ENCODE measurements around the gene DDR1. TPM values are rescaled to one million over a fixed set of nuclear protein-coding genes. Genes with fewer than 3 reads are reported as not detected.
"Not testable (repeated sequence)": the region's sequence is repeated elsewhere in the genome, so short reads cannot be mapped to it uniquely, and the experiment has no call there.

DDR1 gene
- total RNA-seq, 1 experiment from 2014 or later: 95.2 TPM

DNA sequence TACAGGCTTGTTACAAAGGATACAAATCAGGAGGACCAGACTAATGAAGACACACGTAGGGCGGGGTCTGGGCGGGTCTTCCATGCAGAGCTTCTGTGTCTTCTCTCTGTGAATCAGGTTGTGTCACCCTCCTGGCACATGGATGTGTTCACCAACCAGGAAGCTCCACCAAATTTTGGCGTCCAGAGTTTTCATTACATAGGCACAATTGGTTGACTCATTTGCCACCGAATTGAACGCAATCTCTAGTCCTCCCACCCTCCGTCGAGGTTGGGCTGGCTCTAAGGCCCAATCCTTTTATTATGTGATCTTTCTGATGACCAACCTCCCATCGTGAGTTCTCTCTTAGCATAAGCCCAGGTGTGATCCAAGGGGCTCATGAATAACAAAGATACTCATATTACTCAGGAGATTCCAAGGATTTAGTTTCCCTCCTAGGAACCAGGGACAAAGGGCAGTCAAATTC, 36.3 kb upstream of the DDR1 start:
- no peak overlapping the region for H3K27ac ChIP-seq (ENCODE audit: low read length)
- DNase-seq (ENCODE audit: low read depth, low spot score): no peak
- intact Hi-C loops (cut with micrococcal nuclease; ENCODE audit: unreplicated experiment) (no loop called here), in situ Hi-C loops (cut with HindIII; ENCODE audit: low pct_unique_long_range_greater_than_20kb, low sequenced_read_pairs) (no loop called here)
- no peaks in the 10 kb centered on the region for H3K9me3 ChIP-seq (ENCODE audit: control insufficient read depth, insufficient read depth, low read depth, low read length)
- H3K4me3 ChIP-seq (ENCODE audit: low read depth in 2 of 2, low read length in 2 of 2): no peak overlapping the region
- H3K36me3 ChIP-seq (ENCODE audit: control insufficient read depth, insufficient read depth, low read length): no peaks in the 10 kb centered on the region
- no peak for ATAC-seq
- BruUV-seq (replicated peaks): no TSS peak
- H3K4me1 ChIP-seq (ENCODE audit: control insufficient read depth, insufficient read depth, low read length): peaks cover 18% of the 10 kb centered on the region
- H3K27me3 ChIP-seq (ENCODE audit: control insufficient read depth, insufficient read depth, low read length): no peaks in the 10 kb centered on the region
- ChIA-PET CTCF (no interaction called here), POLR2A (interaction anchor here (0.7 kb wide), 1 partner anchor 35 kb away, joined by 4 read pairs; no protein-coding TSS in a partner anchor)
- no peak for TF ChIP-seq TCF7L2 (IDR thresholded peaks at IDR 0.05; ENCODE audit: low read depth, low read length)
- TF ChIP-seq, protein P1, sequence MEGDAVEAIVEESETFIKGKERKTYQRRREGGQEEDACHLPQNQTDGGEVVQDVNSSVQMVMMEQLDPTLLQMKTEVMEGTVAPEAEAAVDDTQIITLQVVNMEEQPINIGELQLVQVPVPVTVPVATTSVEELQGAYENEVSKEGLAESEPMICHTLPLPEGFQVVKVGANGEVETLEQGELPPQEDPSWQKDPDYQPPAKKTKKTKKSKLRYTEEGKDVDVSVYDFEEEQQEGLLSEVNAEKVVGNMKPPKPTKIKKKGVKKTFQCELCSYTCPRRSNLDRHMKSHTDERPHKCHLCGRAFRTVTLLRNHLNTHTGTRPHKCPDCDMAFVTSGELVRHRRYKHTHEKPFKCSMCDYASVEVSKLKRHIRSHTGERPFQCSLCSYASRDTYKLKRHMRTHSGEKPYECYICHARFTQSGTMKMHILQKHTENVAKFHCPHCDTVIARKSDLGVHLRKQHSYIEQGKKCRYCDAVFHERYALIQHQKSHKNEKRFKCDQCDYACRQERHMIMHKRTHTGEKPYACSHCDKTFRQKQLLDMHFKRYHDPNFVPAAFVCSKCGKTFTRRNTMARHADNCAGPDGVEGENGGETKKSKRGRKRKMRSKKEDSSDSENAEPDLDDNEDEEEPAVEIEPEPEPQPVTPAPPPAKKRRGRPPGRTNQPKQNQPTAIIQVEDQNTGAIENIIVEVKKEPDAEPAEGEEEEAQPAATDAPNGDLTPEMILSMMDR (IDR thresholded peaks at IDR 0.05): no peak
- TF ChIP-seq SIN3A (IDR thresholded peaks at IDR 0.05; ENCODE audit: borderline replicate concordance, insufficient read depth, low read depth, low read length): no peak
- TF ChIP-seq, protein P2, sequence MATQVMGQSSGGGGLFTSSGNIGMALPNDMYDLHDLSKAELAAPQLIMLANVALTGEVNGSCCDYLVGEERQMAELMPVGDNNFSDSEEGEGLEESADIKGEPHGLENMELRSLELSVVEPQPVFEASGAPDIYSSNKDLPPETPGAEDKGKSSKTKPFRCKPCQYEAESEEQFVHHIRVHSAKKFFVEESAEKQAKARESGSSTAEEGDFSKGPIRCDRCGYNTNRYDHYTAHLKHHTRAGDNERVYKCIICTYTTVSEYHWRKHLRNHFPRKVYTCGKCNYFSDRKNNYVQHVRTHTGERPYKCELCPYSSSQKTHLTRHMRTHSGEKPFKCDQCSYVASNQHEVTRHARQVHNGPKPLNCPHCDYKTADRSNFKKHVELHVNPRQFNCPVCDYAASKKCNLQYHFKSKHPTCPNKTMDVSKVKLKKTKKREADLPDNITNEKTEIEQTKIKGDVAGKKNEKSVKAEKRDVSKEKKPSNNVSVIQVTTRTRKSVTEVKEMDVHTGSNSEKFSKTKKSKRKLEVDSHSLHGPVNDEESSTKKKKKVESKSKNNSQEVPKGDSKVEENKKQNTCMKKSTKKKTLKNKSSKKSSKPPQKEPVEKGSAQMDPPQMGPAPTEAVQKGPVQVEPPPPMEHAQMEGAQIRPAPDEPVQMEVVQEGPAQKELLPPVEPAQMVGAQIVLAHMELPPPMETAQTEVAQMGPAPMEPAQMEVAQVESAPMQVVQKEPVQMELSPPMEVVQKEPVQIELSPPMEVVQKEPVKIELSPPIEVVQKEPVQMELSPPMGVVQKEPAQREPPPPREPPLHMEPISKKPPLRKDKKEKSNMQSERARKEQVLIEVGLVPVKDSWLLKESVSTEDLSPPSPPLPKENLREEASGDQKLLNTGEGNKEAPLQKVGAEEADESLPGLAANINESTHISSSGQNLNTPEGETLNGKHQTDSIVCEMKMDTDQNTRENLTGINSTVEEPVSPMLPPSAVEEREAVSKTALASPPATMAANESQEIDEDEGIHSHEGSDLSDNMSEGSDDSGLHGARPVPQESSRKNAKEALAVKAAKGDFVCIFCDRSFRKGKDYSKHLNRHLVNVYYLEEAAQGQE (IDR thresholded peaks at IDR 0.05; ENCODE audit: insufficient read depth in 1 of 2, low read depth in 2 of 2, low read length in 1 of 2): no peak
- TF ChIP-seq POLR2AphosphoS5 (IDR thresholded peaks at IDR 0.05; ENCODE audit: low read depth, low read length): no peak

DNA sequence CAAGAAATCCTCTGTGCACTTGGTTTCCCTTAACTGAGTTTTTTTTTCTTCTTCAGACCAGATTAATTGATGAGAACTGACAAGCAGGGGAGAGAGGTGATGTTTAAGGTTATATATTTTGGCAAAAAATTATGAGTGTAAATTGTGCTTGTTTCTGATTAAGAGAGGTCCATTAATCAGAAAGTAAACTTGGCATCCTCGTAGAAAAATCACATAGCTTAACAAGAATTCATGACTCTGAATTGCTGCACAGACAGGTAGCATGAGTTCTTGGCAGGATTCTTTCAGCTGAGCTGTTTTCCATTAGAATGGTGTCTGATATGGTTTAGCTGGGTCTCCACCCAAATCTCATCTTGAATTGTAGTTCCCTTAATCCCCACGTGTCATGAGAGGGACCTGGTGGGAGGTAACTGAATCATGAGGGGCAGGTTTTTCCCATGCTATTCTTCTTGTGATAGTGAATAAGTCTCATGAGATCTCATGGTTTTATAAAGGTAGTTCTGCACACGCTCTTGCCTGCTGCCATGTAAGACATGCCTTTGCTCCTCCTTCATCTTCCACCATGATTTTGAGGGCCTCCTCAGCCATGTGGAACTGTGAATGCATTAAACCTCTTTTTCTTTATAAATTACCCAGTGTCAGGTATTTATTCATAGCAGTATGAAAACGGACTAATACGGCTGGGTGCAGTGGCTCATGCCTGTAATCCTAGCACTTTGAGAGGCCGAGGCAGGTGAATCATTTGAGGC, 34.2 kb upstream of the DDR1 start:
- in situ Hi-C loops (cut with HindIII; ENCODE audit: low pct_unique_long_range_greater_than_20kb, low sequenced_read_pairs) (no loop called here), intact Hi-C loops (cut with micrococcal nuclease; ENCODE audit: unreplicated experiment) (no loop called here)
- no peaks in the 10 kb centered on the region for H3K4me1 ChIP-seq (ENCODE audit: control insufficient read depth, insufficient read depth, low read length)
- CTCF ChIA-PET: interaction anchor here (0.6 kb wide), 1 partner anchor 64 kb away, joined by 3 read pairs; no protein-coding TSS in a partner anchor
- H3K27ac ChIP-seq (ENCODE audit: low read length): no peak overlapping the region
- TF ChIP-seq TCF7L2 (IDR thresholded peaks at IDR 0.05; ENCODE audit: low read depth, low read length) (no peak), POLR2AphosphoS5 (IDR thresholded peaks at IDR 0.05; ENCODE audit: low read depth, low read length) (no peak), SIN3A (IDR thresholded peaks at IDR 0.05; ENCODE audit: borderline replicate concordance, insufficient read depth, low read depth, low read length) (no peak)
- TF ChIP-seq, protein P2 (IDR thresholded peaks at IDR 0.05; ENCODE audit: insufficient read depth in 1 of 2, low read depth in 2 of 2, low read length in 1 of 2): no peak
- TF ChIP-seq, protein P1 (IDR thresholded peaks at IDR 0.05): no peak
- BruUV-seq (replicated peaks): no TSS peak
- H3K9me3 ChIP-seq (ENCODE audit: control insufficient read depth, insufficient read depth, low read depth, low read length): no peaks in the 10 kb centered on the region
- ATAC-seq (no peak), DNase-seq (ENCODE audit: low read depth, low spot score) (no peak)
- H3K4me3 ChIP-seq (ENCODE audit: low read depth in 2 of 2, low read length in 2 of 2): no peak overlapping the region
- H3K27me3 ChIP-seq (ENCODE audit: control insufficient read depth, insufficient read depth, low read length): no peaks in the 10 kb centered on the region
- no peaks in the 10 kb centered on the region for H3K36me3 ChIP-seq (ENCODE audit: control insufficient read depth, insufficient read depth, low read length)
- POLR2A ChIA-PET: no interaction called here

DNA sequence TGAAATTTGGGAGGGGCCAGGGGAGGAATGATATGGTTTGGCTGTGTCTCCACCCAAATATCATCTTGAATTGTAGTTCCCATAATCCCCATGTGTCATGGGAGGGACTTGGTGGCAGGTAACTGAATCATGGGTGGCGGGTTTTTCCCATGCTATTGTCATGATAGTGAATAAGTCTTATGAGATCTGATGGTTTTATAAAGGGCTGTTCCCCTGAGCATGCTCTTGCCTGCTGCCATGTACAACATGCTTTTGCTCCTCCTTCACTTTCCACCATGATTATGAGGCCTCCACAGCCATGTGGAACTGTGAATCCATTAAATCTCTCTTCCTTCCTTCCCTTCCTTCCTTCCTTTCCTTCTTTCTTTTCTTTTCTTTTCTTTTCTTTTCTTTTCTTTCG, 31.9 kb upstream of the DDR1 start:
- H3K27ac ChIP-seq (ENCODE audit: low read length); H3K9me3 ChIP-seq (ENCODE audit: control insufficient read depth, insufficient read depth, low read depth, low read length); POLR2A ChIA-PET; ATAC-seq; H3K36me3 ChIP-seq (ENCODE audit: control insufficient read depth, insufficient read depth, low read length); H3K4me3 ChIP-seq (ENCODE audit: low read depth in 2 of 2, low read length in 2 of 2); intact Hi-C loops (cut with micrococcal nuclease; ENCODE audit: unreplicated experiment); H3K4me1 ChIP-seq (ENCODE audit: control insufficient read depth, insufficient read depth, low read length); H3K27me3 ChIP-seq (ENCODE audit: control insufficient read depth, insufficient read depth, low read length); CTCF ChIA-PET; in situ Hi-C loops (cut with HindIII; ENCODE audit: low pct_unique_long_range_greater_than_20kb, low sequenced_read_pairs); BruUV-seq (replicated peaks); DNase-seq (ENCODE audit: low read depth, low spot score): not testable (repeated sequence)

Data from Panc1 (cell line).